Ascending aorta (tissue), 2 donors: ENCODE measurements around the gene ARHGEF19. TPM values are rescaled to one million over a fixed set of nuclear protein-coding genes. Genes with fewer than 3 reads are reported as not detected.
"Not testable (repeated sequence)": the region's sequence is repeated elsewhere in the genome, so short reads cannot be mapped to it uniquely, and the experiment has no call there.

ENCODE experiments used
- DNase-seq, 2 donors: peaks; one replicate each; pipeline ENCODE4 v3.0.0-alpha.2; 2019; ENCODE audit warnings: low spot score in 2 of 2
- H3K27ac ChIP-seq, 2 donors: fragments of 200-600 bp; sonication (generic); one replicate each; pipeline ENCODE4 v1.5.1; 2016 to 2017; ENCODE audit warnings: mild to moderate bottlenecking in 1 of 2
- H3K27me3 ChIP-seq: fragments of 200-600 bp; sonication (generic); one replicate; pipeline ENCODE4 v1.5.1; 2017
- H3K36me3 ChIP-seq, 2 donors: fragments of 200-600 bp; sonication (generic); one replicate each; pipeline ENCODE4 v1.5.1; 2016
- H3K4me1 ChIP-seq, 2 donors: fragments of 200-600 bp; sonication (generic); one replicate each; pipeline ENCODE4 v1.5.1; 2016 to 2017; ENCODE audit warnings: mild to moderate bottlenecking in 1 of 2
- H3K4me3 ChIP-seq, 2 donors: fragments of 200-600 bp; sonication (generic); one replicate each; pipeline ENCODE4 v1.5.1; 2016 to 2017; ENCODE audit warnings: mild to moderate bottlenecking in 1 of 2
- H3K9me3 ChIP-seq, 2 donors: fragments of 200-600 bp; sonication (generic); one replicate each; pipeline ENCODE4 v1.5.1; 2016
- intact Hi-C: fragments of 100-400 bp; cut with DNase I; formaldehyde crosslinking; loops from one replicate; pipeline ENCODE4 v1.15.1; 2023
- total RNA-seq: library from RNA; depleted of rRNA; stranded (reverse); fragments of >200 nt; gene quantifications from one replicate; pipeline ENCODE4 v1.1.0, GENCODE V29; 2016
- TF ChIP-seq, protein P1 (sequence below), 3 experiments: fragments of 200-600 bp in 2 of 3; fragments of 450-650 bp in 1 of 3; sonication (generic) in 2 of 3; IDR thresholded peaks; one replicate each; pipeline ENCODE4 v1.5.1; 2016 to 2019; ENCODE audit warnings: antibody characterized with exemption in 3 of 3, mild to moderate bottlenecking in 1 of 3, moderate library complexity in 1 of 3

The ARHGEF19 gene
- total RNA-seq, 1 donor from 2014 or later, result 1.5 TPM

- Histone ChIP-seq H3K4me3 (no peak overlapping the region), H3K4me1 (peaks cover 0 to 8% of the 10 kb centered on the region in 2 donors)
- intact Hi-C loops, result no loop called here
These were observed 15.6 kb downstream of the ARHGEF19 start for GRCh38 chr1:16196874-16197273.

DNA sequence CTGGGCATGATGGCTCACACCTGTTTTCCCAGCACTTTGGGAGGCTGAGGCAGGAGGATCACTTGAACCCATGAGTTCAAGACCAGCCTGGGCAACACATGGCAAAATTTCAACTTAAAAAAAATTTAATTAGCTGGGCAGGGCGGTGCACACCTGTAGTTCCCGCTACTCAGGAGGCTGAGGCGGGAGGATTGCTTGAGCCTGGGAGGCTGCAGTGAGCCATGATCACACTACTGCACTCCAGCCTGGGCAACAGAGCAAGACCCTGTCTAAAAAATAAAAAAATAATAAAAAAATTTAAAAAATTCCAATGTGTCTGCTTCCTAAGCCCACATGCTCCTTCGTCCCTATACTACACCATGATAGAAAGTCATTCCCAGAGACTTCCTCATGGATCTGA is 16.3 kb downstream of the ARHGEF19 start:
- H3K27me3 ChIP-seq, DNase-seq, H3K27ac ChIP-seq, H3K9me3 ChIP-seq, H3K4me3 ChIP-seq, H3K36me3 ChIP-seq, intact Hi-C loops: not testable (repeated sequence)
- peaks cover 4 to 13% of the 10 kb centered on the region in 2 donors for H3K4me1 ChIP-seq

More at GRCh38 chr1:16196874-16197273, 15.6 kb downstream of the ARHGEF19 start:
- H3K36me3 ChIP-seq, result no peaks in the 10 kb centered on the region
- TF ChIP-seq, protein P1, sequence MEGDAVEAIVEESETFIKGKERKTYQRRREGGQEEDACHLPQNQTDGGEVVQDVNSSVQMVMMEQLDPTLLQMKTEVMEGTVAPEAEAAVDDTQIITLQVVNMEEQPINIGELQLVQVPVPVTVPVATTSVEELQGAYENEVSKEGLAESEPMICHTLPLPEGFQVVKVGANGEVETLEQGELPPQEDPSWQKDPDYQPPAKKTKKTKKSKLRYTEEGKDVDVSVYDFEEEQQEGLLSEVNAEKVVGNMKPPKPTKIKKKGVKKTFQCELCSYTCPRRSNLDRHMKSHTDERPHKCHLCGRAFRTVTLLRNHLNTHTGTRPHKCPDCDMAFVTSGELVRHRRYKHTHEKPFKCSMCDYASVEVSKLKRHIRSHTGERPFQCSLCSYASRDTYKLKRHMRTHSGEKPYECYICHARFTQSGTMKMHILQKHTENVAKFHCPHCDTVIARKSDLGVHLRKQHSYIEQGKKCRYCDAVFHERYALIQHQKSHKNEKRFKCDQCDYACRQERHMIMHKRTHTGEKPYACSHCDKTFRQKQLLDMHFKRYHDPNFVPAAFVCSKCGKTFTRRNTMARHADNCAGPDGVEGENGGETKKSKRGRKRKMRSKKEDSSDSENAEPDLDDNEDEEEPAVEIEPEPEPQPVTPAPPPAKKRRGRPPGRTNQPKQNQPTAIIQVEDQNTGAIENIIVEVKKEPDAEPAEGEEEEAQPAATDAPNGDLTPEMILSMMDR (IDR thresholded peaks at IDR 0.05), result no peak
- no peak for DNase-seq
- H3K27ac ChIP-seq, result no peak overlapping the region
- no peaks in the 10 kb centered on the region for H3K9me3 ChIP-seq
- H3K27me3 ChIP-seq, result no peaks in the 10 kb centered on the region

DNA sequence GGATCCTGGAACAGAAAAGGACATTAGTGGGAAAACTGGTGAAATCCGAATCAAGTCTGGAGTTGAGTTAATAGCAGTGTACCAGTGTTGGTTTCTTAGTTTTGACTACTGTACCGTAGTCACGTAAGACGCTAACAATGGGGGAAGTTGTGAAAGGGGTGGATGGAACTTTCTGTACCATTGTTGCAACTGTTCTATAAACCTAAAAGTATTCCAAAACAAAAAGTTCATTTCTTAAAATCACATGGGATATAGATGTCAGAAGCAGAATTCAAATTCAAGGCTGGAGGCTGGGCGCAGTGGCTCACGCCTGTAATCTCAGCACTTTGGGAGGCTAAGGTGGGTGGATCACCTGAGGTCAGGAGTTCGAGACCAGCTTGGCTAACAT is 16.9 kb downstream of the ARHGEF19 start:
- no peak overlapping the region for H3K4me3 ChIP-seq
- H3K9me3 ChIP-seq, result no peaks in the 10 kb centered on the region
- H3K4me1 ChIP-seq, result peaks cover 4 to 13% of the 10 kb centered on the region in 2 donors
- TF ChIP-seq, protein P1 (IDR thresholded peaks at IDR 0.05), result no peak
- intact Hi-C loops, result no loop called here
- no peak overlapping the region for H3K27ac ChIP-seq
- no peaks in the 10 kb centered on the region for H3K27me3 ChIP-seq
- DNase-seq, result no peak
- H3K36me3 ChIP-seq, result no peaks in the 10 kb centered on the region

GRCh38 chr1:16191916-16192546 is 20.4 kb downstream of the ARHGEF19 start:
- peaks cover 6 to 22% of the 10 kb centered on the region in 2 donors for H3K4me1 ChIP-seq
- TF ChIP-seq, protein P1 (IDR thresholded peaks at IDR 0.05), result no peak
- no peak overlapping the region for H3K4me3 ChIP-seq
- DNase-seq, result no peak
- H3K9me3 ChIP-seq, result no peaks in the 10 kb centered on the region
- intact Hi-C loops, result no loop called here
- no peaks in the 10 kb centered on the region for H3K27me3 ChIP-seq
- no peak overlapping the region for H3K27ac ChIP-seq
- no peaks in the 10 kb centered on the region for H3K36me3 ChIP-seq

DNA sequence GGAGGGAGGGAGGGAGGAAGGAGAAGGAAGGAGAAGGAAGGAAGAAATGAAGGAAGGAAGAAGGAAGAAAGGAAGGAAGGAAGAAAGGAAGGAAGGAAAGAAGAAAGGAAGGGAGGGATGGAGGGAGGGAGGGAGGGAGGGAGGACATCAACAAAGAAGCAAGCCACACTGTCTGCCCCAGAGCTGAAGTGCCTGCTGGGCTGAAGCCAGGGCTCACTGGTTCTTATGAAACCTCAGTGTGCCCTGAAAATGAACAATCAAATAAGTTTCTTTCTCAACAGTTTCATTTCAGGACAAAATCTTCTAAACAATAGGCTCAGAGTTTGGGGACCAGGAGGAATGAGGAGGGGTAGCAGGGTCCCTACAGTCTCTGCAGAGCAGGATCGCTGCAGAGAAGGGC is 21.1 kb downstream of the ARHGEF19 start:
- Histone ChIP-seq H3K36me3 (no peaks in the 10 kb centered on the region), H3K4me1 (peaks cover 6 to 22% of the 10 kb centered on the region in 2 donors), H3K27ac (no peak overlapping the region), H3K4me3 (no peak overlapping the region), H3K27me3 (no peaks in the 10 kb centered on the region), H3K9me3 (no peaks in the 10 kb centered on the region)
- intact Hi-C loops, result no loop called here
- no peak for DNase-seq
- TF ChIP-seq, protein P1 (IDR thresholded peaks at IDR 0.05), result no peak

DNA sequence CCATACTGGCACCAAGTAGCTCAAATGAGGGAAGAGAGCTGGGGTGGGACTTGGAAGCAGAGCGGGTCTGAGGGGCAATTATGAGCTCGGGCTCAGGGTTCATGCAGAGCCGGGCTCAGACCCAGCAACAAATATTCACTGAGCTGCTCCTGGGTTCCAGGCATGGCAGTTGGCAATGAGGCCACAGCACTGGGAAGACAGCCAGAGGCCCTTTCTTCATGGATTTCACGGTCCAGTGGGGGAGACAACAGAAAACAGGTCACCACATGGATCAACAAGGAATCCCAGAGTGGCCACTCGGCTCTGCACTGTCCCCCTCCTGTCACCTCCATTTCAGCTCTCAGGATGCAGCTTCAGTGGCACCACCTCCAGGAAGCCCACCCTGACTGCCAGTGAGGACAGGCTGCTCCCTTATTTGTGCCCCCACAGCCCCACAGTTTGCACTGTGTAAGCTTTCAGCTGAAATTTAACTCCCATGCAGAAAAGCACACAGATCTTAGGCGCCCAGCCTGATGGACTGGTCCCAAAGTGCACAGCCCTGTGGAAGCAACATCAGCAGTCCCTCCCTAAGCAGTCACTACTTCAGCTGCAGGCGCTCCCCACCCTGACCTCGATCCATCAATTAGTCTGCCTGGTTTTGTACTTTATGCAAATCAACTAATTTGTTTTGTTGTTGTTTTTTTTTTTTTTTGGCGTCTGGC is 22.4 kb downstream of the ARHGEF19 start:
- H3K4me1 ChIP-seq, result peaks cover 6 to 20% of the 10 kb centered on the region in 2 donors
- no peak overlapping the region for H3K4me3 ChIP-seq
- DNase-seq, result no peak
- no peak overlapping the region for H3K27ac ChIP-seq
- intact Hi-C loops, result loop anchor here (5.0 kb wide), 1 partner anchor 57 kb away; no protein-coding TSS in a partner anchor
- H3K36me3 ChIP-seq, result no peaks in the 10 kb centered on the region
- TF ChIP-seq, protein P1 (IDR thresholded peaks at IDR 0.05), result no peak
- H3K27me3 ChIP-seq, result no peaks in the 10 kb centered on the region
- H3K9me3 ChIP-seq, result no peaks in the 10 kb centered on the region
